ENCODE measurements around the gene TBPL1.
A peak's percentile ranks its signal among the peaks of the same experiment; 100 is the strongest.

TBPL1 gene

GRCh38 chr6:133952815-133953633 lies at the start of gene TBPL1:
Gene TBPL1 (plus strand): TSS chr6:133953224. CDS start chr6:133980126, 26,902 bp downstream.
- Histone ChIP-seq H3K4me3 (peak within 1 kb of the TSS; percentile 93), H3K27ac (peak within 1 kb of the TSS; percentile 94 to 95)
- TF ChIP-seq CTCF (IDR thresholded peaks at IDR 0.05), result no peak
- DNase-seq (ENCODE audit: low spot score), result peak; percentile 97

- no peak for DNase-seq (ENCODE audit: low spot score)
- H3K27ac ChIP-seq, result no peak overlapping the region
- H3K4me3 ChIP-seq, result no peak overlapping the region
- TF ChIP-seq CTCF (IDR thresholded peaks at IDR 0.05), result no peak
Observed at GRCh38 chr6:133903855-133904254, 49.2 kb upstream of the TBPL1 start.

- no peak for DNase-seq (ENCODE audit: low spot score)
- TF ChIP-seq CTCF (IDR thresholded peaks at IDR 0.05), result no peak
- Histone ChIP-seq H3K4me3 (no peak overlapping the region), H3K27ac (no peak overlapping the region)
Observed at GRCh38 chr6:133906050-133906449, 47.0 kb upstream of the TBPL1 start.

GRCh38 chr6:133916650-133917151 lies 36.3 kb upstream of the TBPL1 start:
- Histone ChIP-seq H3K4me3 (no peak overlapping the region), H3K27ac (no peak overlapping the region)
- peak; percentile 86 for DNase-seq (ENCODE audit: low spot score)
- TF ChIP-seq CTCF (IDR thresholded peaks at IDR 0.05), result peak; percentile 60

GRCh38 chr6:133917781-133918180 lies 35.2 kb upstream of the TBPL1 start:
- no peak for TF ChIP-seq CTCF (IDR thresholded peaks at IDR 0.05)
- no peak overlapping the region for H3K27ac ChIP-seq
- DNase-seq (ENCODE audit: low spot score), result no peak
- no peak overlapping the region for H3K4me3 ChIP-seq

GRCh38 chr6:133918208-133918930 lies 34.7 kb upstream of the TBPL1 start:
- H3K4me3 ChIP-seq, result no peak overlapping the region
- H3K27ac ChIP-seq, result no peak overlapping the region
- DNase-seq (ENCODE audit: low spot score), result no peak
- TF ChIP-seq CTCF (IDR thresholded peaks at IDR 0.05), result no peak
